GM18861 (cell line): ENCODE results near the gene PTPN22.

Experiments
- ATAC-seq: cut with Tn5 transposase; IDR thresholded peaks from one replicate; pipeline ENCODE4 v1.9.1; 2021; ENCODE audit not compliant: unreplicated experiment

The PTPN22 gene

GRCh38 chr1:113871597-113872113 is at the start of gene PTPN22:
TSS of gene PTPN22 (minus strand) at chr1:113871712.
- ATAC-seq = peak; percentile 78

DNA sequence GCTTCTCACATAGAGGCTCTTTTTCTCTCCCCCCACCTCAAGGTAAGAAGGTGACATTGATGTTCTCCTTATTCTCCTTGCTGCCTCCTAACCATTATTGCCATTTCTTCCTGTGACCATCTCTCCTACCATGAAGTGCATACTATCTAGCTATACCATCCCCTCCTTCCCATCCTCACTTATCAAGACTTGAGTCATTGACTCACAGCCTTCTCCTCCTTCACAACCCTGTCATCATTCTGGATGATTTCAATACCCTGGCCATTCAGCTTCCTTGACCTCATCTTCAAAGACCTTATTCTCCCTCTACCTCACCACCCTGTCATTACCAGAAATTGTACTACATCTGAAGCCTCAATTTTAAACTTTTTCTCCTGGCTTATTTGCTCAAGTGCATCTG is 46.7 kb upstream of the PTPN22 start:
- ATAC-seq = no peak

DNA sequence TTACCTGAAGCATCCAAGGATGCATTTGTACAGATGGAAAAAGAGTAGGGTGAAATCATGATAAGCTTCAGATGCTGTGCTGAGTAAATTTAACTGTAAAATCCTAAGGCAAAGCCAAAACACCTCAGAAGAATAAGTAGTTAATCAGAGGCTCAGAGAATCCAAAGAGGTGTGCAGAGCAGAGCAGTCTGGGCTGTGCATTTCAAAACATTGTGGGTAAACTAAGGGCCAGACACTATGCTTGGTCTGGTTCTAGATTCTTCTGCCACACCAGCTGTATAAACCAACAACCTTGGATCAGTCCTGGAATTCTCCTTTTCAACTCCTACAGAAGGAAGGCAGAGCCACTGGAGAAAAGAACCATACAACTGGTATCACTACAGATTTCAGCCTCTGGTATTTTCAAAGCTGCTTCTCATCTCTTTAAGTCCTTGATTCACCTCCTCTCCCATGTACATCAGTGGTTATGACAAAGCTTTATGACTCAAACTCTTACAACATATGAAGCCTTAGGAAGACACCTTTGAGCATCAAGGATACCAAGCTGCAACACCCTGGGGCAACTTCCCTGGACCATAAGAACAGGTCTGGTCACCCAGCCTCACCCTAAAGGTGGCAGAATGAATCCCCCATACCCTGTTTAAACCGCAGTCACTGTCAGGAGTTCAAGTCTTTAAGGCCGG is 46.0 kb upstream of the PTPN22 start:
- no peak for ATAC-seq

DNA sequence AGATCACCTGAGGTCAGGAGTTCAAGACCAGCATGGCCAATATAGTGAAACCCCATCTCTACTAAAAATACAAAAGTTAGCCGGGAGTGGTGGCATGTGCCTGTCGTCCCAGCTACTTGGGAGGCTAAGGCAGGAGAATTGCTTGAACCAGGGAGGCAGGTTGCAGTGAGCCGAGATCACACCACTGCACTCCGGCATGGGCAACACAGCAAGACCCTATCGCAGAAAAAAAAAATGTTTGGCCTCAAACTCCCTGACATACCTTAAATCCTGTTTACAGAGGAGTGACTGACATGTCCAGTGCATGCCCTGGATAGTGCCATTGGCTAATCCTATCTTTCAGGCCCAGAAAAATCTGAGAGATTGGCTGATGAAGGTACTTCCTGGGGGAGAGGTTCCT is 45.5 kb upstream of the PTPN22 start:
- ATAC-seq = no peak

DNA sequence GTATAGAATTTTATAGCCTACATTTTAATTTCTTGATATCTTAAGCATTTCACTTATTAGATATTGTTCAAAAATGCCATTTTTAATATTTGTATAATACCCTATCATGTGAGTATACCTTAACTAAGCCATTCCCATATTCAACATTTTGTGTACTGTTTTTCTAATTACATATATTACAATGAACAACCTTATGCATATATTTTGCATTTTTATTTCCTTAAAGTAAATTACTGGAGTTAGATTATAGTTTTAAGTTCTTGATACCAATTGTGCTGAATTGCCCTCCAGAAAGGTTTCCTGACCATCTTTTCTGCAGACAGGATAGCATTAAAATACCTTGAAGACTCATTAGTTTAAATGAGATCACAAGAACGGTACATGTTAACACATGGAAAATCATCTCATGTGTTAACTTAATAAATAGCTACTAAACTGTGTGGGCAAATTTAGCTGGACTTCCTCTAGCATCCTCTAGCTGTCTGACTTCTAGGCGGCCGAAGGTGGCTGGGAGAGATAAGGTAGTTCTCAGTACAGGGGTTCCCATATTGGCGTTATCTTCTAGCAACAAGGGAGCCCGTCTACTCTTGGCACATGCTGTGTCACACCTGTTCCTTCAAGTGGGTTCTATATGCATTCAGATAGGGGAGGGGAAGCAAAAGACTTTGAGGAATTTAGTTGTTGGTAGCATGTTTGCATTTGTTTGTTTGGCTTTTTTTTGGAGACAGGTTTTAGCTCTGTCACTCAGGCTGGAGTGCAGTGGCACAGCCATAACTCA is 42.6 kb upstream of the PTPN22 start:
- ATAC-seq = no peak

DNA sequence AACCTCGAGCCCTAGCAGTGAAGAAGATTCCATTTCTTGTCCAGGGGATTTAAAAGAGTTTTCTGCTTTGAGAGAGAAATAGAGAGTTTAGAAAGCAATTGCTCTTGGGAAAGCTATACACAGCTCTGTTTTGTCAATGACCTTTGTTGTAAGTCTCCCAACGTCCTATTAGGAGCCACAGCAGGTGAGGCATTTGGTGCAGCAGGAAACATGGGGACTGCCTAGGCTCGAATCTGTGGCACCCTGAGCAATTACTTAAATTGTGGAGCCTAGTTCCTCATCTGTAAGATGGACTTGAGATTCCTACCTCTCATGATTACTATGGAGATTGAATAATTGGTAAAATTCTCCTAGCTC is 41.8 kb upstream of the PTPN22 start:
- no peak for ATAC-seq

- ATAC-seq = no peak
Measured at GRCh38 chr1:113912594-113913311, 41.2 kb upstream of the PTPN22 start.

GRCh38 chr1:113905435-113905861 is 33.9 kb upstream of the PTPN22 start:
- ATAC-seq = no peak

DNA sequence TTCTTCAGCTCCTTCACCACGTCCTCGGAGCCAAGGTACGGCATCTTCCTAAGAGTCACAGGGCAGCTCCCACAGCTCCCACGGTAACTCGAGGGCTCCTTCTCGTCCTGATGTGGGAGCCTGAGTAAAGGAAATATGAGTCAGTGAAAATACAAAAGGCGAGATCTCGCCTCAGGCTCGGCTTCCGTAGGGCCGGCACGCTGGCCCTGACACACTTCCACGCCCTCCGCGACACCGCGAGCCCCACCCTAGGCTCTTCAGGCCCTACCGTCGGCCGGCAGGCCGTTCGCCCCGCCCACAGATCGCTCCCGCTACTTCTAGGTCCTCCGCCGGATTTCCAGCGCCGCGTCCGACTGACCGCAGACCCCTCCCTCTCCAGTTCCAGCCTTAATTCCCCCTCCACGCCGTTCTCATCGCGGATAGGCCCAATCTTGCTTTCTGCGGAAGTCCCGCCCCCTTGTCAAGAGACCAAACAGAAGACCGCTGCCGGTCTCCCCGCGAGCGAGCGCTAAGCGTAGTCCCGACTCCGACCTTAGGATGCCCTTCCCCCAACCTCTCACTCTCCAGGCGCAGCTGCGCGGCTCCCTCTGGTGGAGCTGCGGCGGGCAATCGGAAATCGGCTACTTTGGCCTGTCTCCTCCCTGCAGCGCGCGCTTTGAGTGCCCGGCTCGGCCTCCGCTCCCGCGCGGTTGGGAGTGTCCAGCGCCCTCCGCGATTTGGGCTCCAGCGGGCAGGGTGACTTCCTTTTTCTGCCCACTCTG is 33.3 kb upstream of the PTPN22 start, which contains the start of the genes AP4B1 and DCLRE1B:
TSS of gene AP4B1 (minus strand) at position 126 of the 761 bp plus-strand sequence. CDS start at position 44, 82 bp downstream.
TSS of gene DCLRE1B (plus strand) at position 653 of the 761 bp plus-strand sequence. CDS start 261 bp downstream, outside the sequence.
- peak; percentile 86 for ATAC-seq

GRCh38 chr1:113904293-113904673 is 32.8 kb upstream of the PTPN22 start:
- ATAC-seq = peak; percentile 35

GRCh38 chr1:113903501-113904292 is 32.2 kb upstream of the PTPN22 start:
- ATAC-seq = no peak

- ATAC-seq = no peak
Measured at GRCh38 chr1:113901191-113901590, 29.7 kb upstream of the PTPN22 start.

- ATAC-seq = no peak
Measured at GRCh38 chr1:113899111-113899510, 27.6 kb upstream of the PTPN22 start.

DNA sequence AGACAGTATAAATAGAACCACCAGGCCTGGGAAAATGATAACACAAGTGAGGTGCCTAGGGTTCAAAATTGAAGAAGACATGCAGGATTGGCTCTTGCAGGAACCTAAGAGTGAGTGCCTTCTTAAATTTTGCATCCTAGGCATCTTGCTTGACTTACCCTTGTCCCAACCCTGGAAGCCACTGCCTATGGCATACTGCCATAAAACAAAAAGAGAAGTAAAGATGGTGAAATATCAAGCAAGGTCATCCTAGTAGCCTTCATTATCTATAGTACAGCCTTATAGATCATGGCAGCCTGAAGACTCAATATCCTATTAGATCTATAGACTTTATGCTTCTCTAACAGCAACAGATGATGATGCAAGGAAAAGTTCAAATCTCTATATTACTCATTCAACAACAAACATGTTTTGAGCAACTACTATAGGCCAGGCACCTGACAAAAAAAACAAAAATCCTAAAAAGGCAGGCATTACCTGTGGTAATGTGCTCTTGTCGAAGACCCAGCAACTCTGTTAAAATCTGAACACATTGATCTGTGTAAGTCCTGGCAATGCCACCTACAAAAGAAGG is 26.8 kb upstream of the PTPN22 start:
- no peak for ATAC-seq

- ATAC-seq = no peak
Measured at GRCh38 chr1:113895961-113896360, 24.4 kb upstream of the PTPN22 start.

- ATAC-seq = no peak
Measured at GRCh38 chr1:113895098-113895497, 23.6 kb upstream of the PTPN22 start.

DNA sequence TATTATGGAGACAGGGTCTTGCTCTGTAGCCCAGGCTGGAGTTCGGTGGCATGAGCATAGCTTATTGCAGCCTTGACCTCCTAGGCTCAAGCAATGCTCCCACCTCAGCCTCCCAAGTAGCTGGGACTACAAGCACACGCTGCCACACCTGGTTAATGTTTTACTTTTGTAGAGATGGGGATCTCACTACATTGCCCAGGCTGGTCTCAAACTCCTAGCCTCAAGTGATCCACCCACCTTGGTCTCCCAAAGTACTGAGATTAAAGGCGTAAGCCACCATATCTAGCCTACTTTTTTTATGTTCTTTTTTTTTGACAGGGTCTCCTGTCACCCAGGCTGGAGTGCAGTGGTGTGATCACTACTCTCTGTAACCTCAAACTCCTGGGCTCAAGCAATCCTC is 21.8 kb upstream of the PTPN22 start:
- no peak for ATAC-seq

DNA sequence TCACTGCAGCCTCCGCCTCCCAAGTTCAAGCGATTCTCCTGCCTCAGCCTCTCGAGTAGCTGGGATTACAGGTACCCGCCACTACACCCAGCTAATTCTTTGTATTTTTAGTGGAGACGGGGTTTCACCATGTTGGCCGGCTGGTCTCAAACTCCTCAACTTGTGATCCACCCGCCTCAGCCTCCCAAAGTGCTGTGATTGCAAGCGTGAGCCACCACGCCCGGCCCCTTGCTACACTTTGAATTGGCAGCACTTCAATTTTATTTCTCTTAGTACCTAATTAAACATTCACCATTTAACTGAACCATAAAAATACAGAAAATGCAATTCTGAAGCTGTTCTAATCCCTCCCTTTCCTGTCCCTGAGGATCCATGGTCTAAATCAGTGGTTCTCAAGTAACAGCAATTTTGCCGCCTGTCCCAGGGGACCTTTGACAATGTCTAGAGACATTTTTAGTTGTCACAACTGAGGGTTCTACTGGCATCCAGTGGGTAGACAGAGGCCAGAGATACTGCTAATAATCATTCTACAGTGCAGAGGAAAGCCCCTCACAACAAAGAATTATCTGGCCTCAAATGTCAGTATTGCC is 20.2 kb upstream of the PTPN22 start:
- ATAC-seq = no peak

DNA sequence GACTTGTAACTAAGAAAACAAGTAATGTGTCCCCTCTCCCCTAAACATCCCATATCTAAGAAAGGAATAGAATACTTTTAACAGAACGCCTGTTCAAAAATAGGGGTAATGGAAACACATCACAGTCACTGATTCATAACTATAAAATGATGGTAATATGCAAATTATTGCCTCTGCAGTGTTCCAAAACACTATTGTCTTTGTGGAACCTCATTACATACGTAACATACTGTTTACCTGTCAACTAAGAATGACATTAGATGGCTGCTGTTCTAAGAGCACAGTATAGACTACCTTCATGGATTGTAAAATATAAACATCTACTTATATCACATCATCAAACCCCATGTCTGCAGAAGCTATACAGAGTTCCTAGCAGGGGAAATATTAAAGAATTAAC is 19.3 kb upstream of the PTPN22 start:
- no peak for ATAC-seq
